ENCODE results near the gene STRBP.

DNA sequence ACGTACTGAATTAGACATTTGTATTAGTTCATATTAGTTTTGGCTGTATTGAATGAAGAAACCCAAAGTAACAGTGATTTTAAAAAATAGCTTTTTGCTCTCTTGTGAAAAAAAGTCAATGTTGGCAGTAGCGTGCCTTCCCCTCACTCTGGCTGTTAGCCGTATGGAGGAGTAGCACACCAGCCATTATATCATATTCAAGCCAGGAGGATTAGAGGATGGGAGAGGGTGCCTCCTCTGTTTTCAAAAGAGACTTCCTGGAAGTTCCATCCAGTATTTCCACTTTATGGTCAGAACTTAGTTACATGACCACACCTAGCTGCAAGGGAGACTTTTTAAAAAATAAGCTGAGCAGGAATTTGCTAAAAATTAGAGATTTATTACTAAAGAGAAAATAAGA is 193.8 kb downstream of the STRBP start:
- TF ChIP-seq, protein P1, sequence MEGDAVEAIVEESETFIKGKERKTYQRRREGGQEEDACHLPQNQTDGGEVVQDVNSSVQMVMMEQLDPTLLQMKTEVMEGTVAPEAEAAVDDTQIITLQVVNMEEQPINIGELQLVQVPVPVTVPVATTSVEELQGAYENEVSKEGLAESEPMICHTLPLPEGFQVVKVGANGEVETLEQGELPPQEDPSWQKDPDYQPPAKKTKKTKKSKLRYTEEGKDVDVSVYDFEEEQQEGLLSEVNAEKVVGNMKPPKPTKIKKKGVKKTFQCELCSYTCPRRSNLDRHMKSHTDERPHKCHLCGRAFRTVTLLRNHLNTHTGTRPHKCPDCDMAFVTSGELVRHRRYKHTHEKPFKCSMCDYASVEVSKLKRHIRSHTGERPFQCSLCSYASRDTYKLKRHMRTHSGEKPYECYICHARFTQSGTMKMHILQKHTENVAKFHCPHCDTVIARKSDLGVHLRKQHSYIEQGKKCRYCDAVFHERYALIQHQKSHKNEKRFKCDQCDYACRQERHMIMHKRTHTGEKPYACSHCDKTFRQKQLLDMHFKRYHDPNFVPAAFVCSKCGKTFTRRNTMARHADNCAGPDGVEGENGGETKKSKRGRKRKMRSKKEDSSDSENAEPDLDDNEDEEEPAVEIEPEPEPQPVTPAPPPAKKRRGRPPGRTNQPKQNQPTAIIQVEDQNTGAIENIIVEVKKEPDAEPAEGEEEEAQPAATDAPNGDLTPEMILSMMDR (IDR thresholded peaks at IDR 0.05) = no peak
- TF ChIP-seq POLR2A (IDR thresholded peaks at IDR 0.05) = no peak
